H9 (cell line): ENCODE results near the gene MAP7. TPM values are rescaled to one million over a fixed set of nuclear protein-coding genes. Genes with fewer than 3 reads are reported as not detected.
A peak's percentile ranks its signal among the peaks of the same experiment; 100 is the strongest.

Experiments used
- DNase-seq: peaks from one replicate; pipeline ENCODE4 v3.0.0-alpha.2; 2017
- H2AFZ ChIP-seq: one replicate; pipeline ENCODE4 v1.6.1; 2013; ENCODE audit warnings: mild to moderate bottlenecking, low read length, control low read depth, moderate library complexity
- H2AK5ac ChIP-seq: 2 replicates; pipeline ENCODE4 v1.6.1; 2013; ENCODE audit warnings: low read length, control low read depth, mixed read lengths; ENCODE audit not compliant: insufficient read length
- H2BK120ac ChIP-seq: one replicate; pipeline ENCODE4 v1.6.1; 2013; ENCODE audit warnings: low read depth, mild to moderate bottlenecking, low read length, control low read depth, inconsistent platforms; ENCODE audit not compliant: poor library complexity, severe bottlenecking
- H2BK12ac ChIP-seq: 2 replicates; pipeline ENCODE4 v1.6.1; 2013; ENCODE audit warnings: low read length, control low read depth, mixed read lengths, low read depth; ENCODE audit not compliant: insufficient read length
- H2BK15ac ChIP-seq: 2 replicates; pipeline ENCODE4 v1.6.1; 2013; ENCODE audit warnings: low read depth, low read length, control low read depth
- H2BK20ac ChIP-seq: one replicate; pipeline ENCODE4 v1.6.1; 2013; ENCODE audit warnings: low read depth, mild to moderate bottlenecking, low read length, control low read depth, inconsistent platforms; ENCODE audit not compliant: poor library complexity, severe bottlenecking
- H2BK5ac ChIP-seq: 2 replicates; pipeline ENCODE4 v1.6.1; 2013; ENCODE audit warnings: low read length, control low read depth, mixed read lengths; ENCODE audit not compliant: insufficient read length
- H3K14ac ChIP-seq: 2 replicates; pipeline ENCODE4 v1.6.1; 2013; ENCODE audit warnings: low read length, control low read depth; ENCODE audit not compliant: insufficient read depth
- H3K18ac ChIP-seq: 2 replicates; pipeline ENCODE4 v1.6.1; 2013; ENCODE audit warnings: low read depth, mild to moderate bottlenecking, mixed read lengths, low read length, control low read depth; ENCODE audit not compliant: insufficient read length
- H3K23ac ChIP-seq: 2 replicates; pipeline ENCODE4 v1.6.1; 2013; ENCODE audit warnings: low read length, control low read depth, mixed read lengths, low read depth; ENCODE audit not compliant: insufficient read length
- H3K23me2 ChIP-seq: 2 replicates; pipeline ENCODE4 v1.6.1; 2013; ENCODE audit warnings: low read depth, mild to moderate bottlenecking, mixed read lengths, low read length, control low read depth; ENCODE audit not compliant: insufficient read length, poor library complexity, severe bottlenecking
- H3K27ac ChIP-seq: 2 replicates; pipeline ENCODE4 v1.5.1; 2013; ENCODE audit warnings: low read length, control low read depth, mixed read lengths, low read depth; ENCODE audit not compliant: insufficient read length
- H3K27me3 ChIP-seq: 2 replicates; pipeline ENCODE4 v1.6.1; 2013; ENCODE audit warnings: low read length, control low read depth, inconsistent platforms; ENCODE audit not compliant: insufficient read depth
- H3K4ac ChIP-seq: 2 replicates; pipeline ENCODE4 v1.6.1; 2013; ENCODE audit warnings: low read depth, mild to moderate bottlenecking, control low read depth, inconsistent platforms, low read length, moderate library complexity
- H3K4me1 ChIP-seq: 2 replicates; pipeline ENCODE4 v1.6.1; 2013; ENCODE audit warnings: low read length, control low read depth, inconsistent platforms; ENCODE audit not compliant: insufficient read depth
- H3K4me2 ChIP-seq: 2 replicates; pipeline ENCODE4 v1.6.1; 2013; ENCODE audit warnings: low read length, control low read depth, mixed read lengths; ENCODE audit not compliant: insufficient read length, insufficient read depth
- H3K56ac ChIP-seq: 2 replicates; pipeline ENCODE4 v1.6.1; 2013; ENCODE audit warnings: low read depth, mild to moderate bottlenecking, mixed read lengths, low read length, control low read depth; ENCODE audit not compliant: insufficient read length
- H3K79me1 ChIP-seq: 2 replicates; pipeline ENCODE4 v1.6.1; 2013; ENCODE audit warnings: low read depth, mild to moderate bottlenecking, moderate library complexity, low read length, control low read depth, inconsistent platforms; ENCODE audit not compliant: insufficient read depth, poor library complexity, severe bottlenecking
- H3K79me2 ChIP-seq: 2 replicates; pipeline ENCODE4 v1.6.1; 2013; ENCODE audit warnings: low read length, control low read depth, inconsistent platforms; ENCODE audit not compliant: insufficient read depth
- H3K9ac ChIP-seq: 2 replicates; pipeline ENCODE4 v1.6.1; 2013; ENCODE audit warnings: low read length, control low read depth, mixed read lengths; ENCODE audit not compliant: insufficient read length; ENCODE audit errors: extremely low read depth
- H3K9me3 ChIP-seq: one replicate; pipeline ENCODE4 v1.6.1; 2013; ENCODE audit warnings: low read depth, low read length, inconsistent platforms; ENCODE audit not compliant: control insufficient read depth
- H3T11ph ChIP-seq: one replicate; pipeline ENCODE4 v1.6.1; 2013; ENCODE audit warnings: mild to moderate bottlenecking, low read length, control low read depth, inconsistent platforms
- H4K20me1 ChIP-seq: one replicate; pipeline ENCODE4 v1.6.1; 2013; ENCODE audit not compliant: control insufficient read depth, insufficient read length, insufficient read depth
- H4K5ac ChIP-seq: 2 replicates; pipeline ENCODE4 v1.6.1; 2013; ENCODE audit warnings: low read depth, mild to moderate bottlenecking, mixed read lengths, low read length, control low read depth; ENCODE audit not compliant: insufficient read length
- H4K8ac ChIP-seq: replicated peaks from 2 replicates; pipeline ENCODE4 v1.6.1; 2013; ENCODE audit warnings: low read length, control low read depth, mixed read lengths, low read depth; ENCODE audit not compliant: insufficient read length
- H4K91ac ChIP-seq: 2 replicates; pipeline ENCODE4 v1.6.1; 2013; ENCODE audit warnings: low read depth, mild to moderate bottlenecking, moderate library complexity, mixed read lengths, low read length, control low read depth; ENCODE audit not compliant: insufficient read length
- H3K27ac Mint-ChIP-seq, 3 experiments: 2 replicates in 2 of 3; 3 replicates in 1 of 3; pipeline ENCODE4 v1.8.0; 2020 to 2021; ENCODE audit warnings: mixed read lengths in 3 of 3, mild to moderate bottlenecking in 1 of 3, moderate library complexity in 1 of 3
- H3K27me3 Mint-ChIP-seq: 2 replicates; pipeline ENCODE4 v1.8.0; 2021; ENCODE audit warnings: low read depth, mild to moderate bottlenecking, moderate library complexity, mixed read lengths
- H3K36me3 Mint-ChIP-seq, 3 experiments: 2 replicates in 2 of 3; 3 replicates in 1 of 3; pipeline ENCODE4 v1.8.0; 2020 to 2021; ENCODE audit warnings: low read depth in 3 of 3, mixed read lengths in 3 of 3; ENCODE audit not compliant: insufficient read depth in 1 of 3
- H3K4me1 Mint-ChIP-seq, 2 experiments: 2 replicates each; pipeline ENCODE4 v1.8.0; 2020; ENCODE audit warnings: mixed read lengths in 2 of 2
- H3K4me3 Mint-ChIP-seq, 2 experiments: 2 replicates in 1 of 2; 3 replicates in 1 of 2; pipeline ENCODE4 v1.8.0; 2020 to 2021; ENCODE audit warnings: mild to moderate bottlenecking in 2 of 2, mixed read lengths in 2 of 2, moderate library complexity in 1 of 2
- H3K9me3 Mint-ChIP-seq, 2 experiments: 2 replicates in 1 of 2; 3 replicates in 1 of 2; pipeline ENCODE4 v1.8.0; 2020; ENCODE audit warnings: mild to moderate bottlenecking in 2 of 2, mixed read lengths in 2 of 2, moderate library complexity in 1 of 2
- CTCF ChIP-seq: fragments of 200-600 bp; sonication (generic); conservative IDR thresholded peaks from 3 replicates; pipeline ENCODE4 v1.8.0; 2021; ENCODE audit warnings: antibody characterized with exemption, mild to moderate bottlenecking
- WGBS: extraction: QIAGEN DNeasy Blood & Tissue Kit; methylation state at CpG from one replicate; pipeline ENCODE4 v1.1.7; 2013; ENCODE audit warnings: missing lambda C conversion rate, low lambda C conversion rate, mixed read lengths; ENCODE audit not compliant: insufficient read length; ENCODE audit errors: extremely low coverage; 5-methylcytosine and 5-hydroxymethylcytosine counted together
- total RNA-seq: library from RNA; stranded (reverse); gene quantifications from 2 replicates; pipeline ENCODE4 v1.2.1, GENCODE V29; 2021

MAP7 gene
- total RNA-seq, 1 experiment from 2014 or later, result 51.1 TPM

- no peaks in the 10 kb centered on the region for H3K9me3 Mint-ChIP-seq
- no peaks in the 10 kb centered on the region for H3K27me3 Mint-ChIP-seq
- no CpG with 5 or more reads among the region's 1 CpG for WGBS
- H3K27ac ChIP-seq, result no peak overlapping the region
- H3K4me2 ChIP-seq, result no peak overlapping the region
- no peak overlapping the region for H3K18ac ChIP-seq
- H4K8ac ChIP-seq, result no peak overlapping the region
- no peak overlapping the region for H4K91ac ChIP-seq
- H2BK5ac ChIP-seq, result no peak overlapping the region
- H3K4ac ChIP-seq, result no peak overlapping the region
- H3K4me1 Mint-ChIP-seq, result peaks cover 46 to 62% of the 10 kb centered on the region in 2 experiments
- H3K9ac ChIP-seq, result no peak overlapping the region
- H3K14ac ChIP-seq, result no peak overlapping the region
- H2BK120ac ChIP-seq, result no peak overlapping the region
- no peak overlapping the region for H2BK20ac ChIP-seq
- H2BK12ac ChIP-seq, result no peak overlapping the region
- H2BK15ac ChIP-seq, result no peak overlapping the region
- no peak overlapping the region for H2AK5ac ChIP-seq
- H3K4me3 Mint-ChIP-seq, result no peak overlapping the region
- H4K5ac ChIP-seq, result no peak overlapping the region
- no peak overlapping the region for H3K56ac ChIP-seq
- H3K4me1 ChIP-seq, result peaks cover 4% of the 10 kb centered on the region; the same call in 1 of the 2 replicates
- H4K20me1 ChIP-seq, result no peaks in the 10 kb centered on the region
- H3K9me3 ChIP-seq, result no peaks in the 10 kb centered on the region
- no peak for TF ChIP-seq CTCF
- H3K79me1 ChIP-seq, result no peaks in the 10 kb centered on the region
- H3K27me3 ChIP-seq, result no peaks in the 10 kb centered on the region
- no peaks in the 10 kb centered on the region; a peak in 2 of 7 replicates for H3K36me3 Mint-ChIP-seq
- H3K79me2 ChIP-seq, result peaks cover 5% of the 10 kb centered on the region; the same call in 1 of the 2 replicates
- peak overlapping the region in 2 of 3 experiments; percentile 8 to 37; a peak in 2 of 7 replicates for H3K27ac Mint-ChIP-seq
- H2AFZ ChIP-seq, result no peak overlapping the region
- H3K23me2 ChIP-seq, result no peaks in the 10 kb centered on the region
- H3T11ph ChIP-seq, result no peak overlapping the region
- no peak for DNase-seq
- H3K23ac ChIP-seq, result no peak overlapping the region
These were observed 55.5 kb downstream of the MAP7 start for GRCh38 chr6:136494710-136495109.
